Upper lobe of left lung (tissue), 6 donors: ENCODE results near the gene ARID5B. TPM values are rescaled to one million over a fixed set of nuclear protein-coding genes. Genes with fewer than 3 reads are reported as not detected.

ENCODE experiments used
- ATAC-seq, 2 donors: fragments of 200-7000 bp; cut with Tn5 transposase; one replicate each; pipeline ENCODE4 v1.9.1; 2022; ENCODE audit warnings: mild to moderate bottlenecking in 2 of 2, moderate library complexity in 2 of 2; ENCODE audit not compliant: low FRiP score in 2 of 2
- DNase-seq, 2 donors: peaks; one replicate each; pipeline ENCODE4 v3.0.0-alpha.2; 2019 to 2020
- H3K27ac ChIP-seq, 4 donors: fragments of 200-600 bp; sonication (generic); one replicate each; pipeline ENCODE4 v1.5.1; 2016 to 2019
- H3K27me3 ChIP-seq, 4 donors: fragments of 200-600 bp; sonication (generic); one replicate each; pipeline ENCODE4 v1.5.1; 2017 to 2019
- H3K36me3 ChIP-seq, 4 donors: fragments of 200-600 bp; sonication (generic); one replicate each; pipeline ENCODE4 v1.5.1; 2016 to 2019
- H3K4me1 ChIP-seq, 4 donors: fragments of 200-600 bp; sonication (generic); one replicate each; pipeline ENCODE4 v1.5.1; 2018 to 2019
- H3K4me3 ChIP-seq, 4 donors: fragments of 200-600 bp; sonication (generic); one replicate each; pipeline ENCODE4 v1.5.1; 2017 to 2019; ENCODE audit warnings: mild to moderate bottlenecking in 2 of 4, moderate library complexity in 1 of 4
- H3K9me3 ChIP-seq, 4 donors: fragments of 200-600 bp; sonication (generic); one replicate each; pipeline ENCODE4 v1.5.1; 2018 to 2019
- CTCF ChIP-seq, 6 experiments: fragments of 450-650 bp in 4 of 6; fragments of 200-600 bp in 2 of 6; sonication (generic) in 2 of 6; IDR thresholded peaks; one replicate each; pipeline ENCODE4 v1.5.1; 2016 to 2019; ENCODE audit warnings: antibody characterized with exemption in 6 of 6
- EP300 ChIP-seq, 4 donors: sonication (generic); formaldehyde crosslinking; IDR thresholded peaks; one replicate each; pipeline ENCODE4 v1.5.1; 2017; ENCODE audit warnings: antibody characterized with exemption in 4 of 4, control low read depth in 2 of 4
- POLR2A ChIP-seq, 4 donors: fragments of 450-650 bp; IDR thresholded peaks; one replicate each; pipeline ENCODE4 v1.5.1; 2016 to 2017; ENCODE audit warnings: antibody characterized with exemption in 4 of 4, mild to moderate bottlenecking in 2 of 4
- POLR2AphosphoS5 ChIP-seq, 2 donors: sonication (generic); formaldehyde crosslinking; IDR thresholded peaks; one replicate each; pipeline ENCODE4 v1.5.1; 2017; ENCODE audit warnings: antibody characterized with exemption in 2 of 2
- WGBS, 2 donors: methylation state at CpG; one replicate each; pipeline ENCODE4 v1.1.5; 2017 to 2018; 5-methylcytosine and 5-hydroxymethylcytosine counted together
- total RNA-seq, 6 donors: library from RNA; depleted of rRNA in 4 of 6; stranded (reverse); fragments of >200 nt in 4 of 6; gene quantifications; one replicate each; pipeline versions ENCODE4 v1.1.0 to v1.2.1, GENCODE V29; 2016 to 2021
- donor health status: DM: no; HTN: no; CAD: no; lungs with moderate emphysema.
- donor health status: DM: no; HTN: yes; CAD: no; lungs with severe emphysema.

The ARID5B gene
- total RNA-seq, 6 donors from 2014 or later = 20.2 to 51.3 (median 28.4) TPM

DNA sequence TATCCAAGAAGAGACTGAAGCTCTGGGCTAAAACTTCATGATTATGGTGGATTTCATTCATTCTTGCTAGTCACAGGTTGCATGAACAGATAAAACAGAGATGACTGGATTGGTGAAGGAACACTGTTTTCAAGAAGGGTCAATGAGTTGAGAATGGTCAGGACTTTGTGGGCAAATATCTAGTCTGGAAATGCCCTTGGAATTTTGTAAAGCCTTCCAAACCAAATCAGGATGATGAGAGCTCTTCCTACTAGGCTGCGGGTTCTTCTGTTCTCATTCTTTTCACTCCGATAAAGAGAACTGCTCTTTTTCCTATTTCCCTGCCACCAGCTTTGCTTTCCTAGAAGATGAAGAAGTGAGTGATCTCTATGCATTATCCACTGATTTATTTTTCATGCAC lies 171.4 kb downstream of the ARID5B start:
- H3K4me3 ChIP-seq = no peak overlapping the region
- H3K27ac ChIP-seq = no peak overlapping the region
- DNase-seq = no peak
- WGBS, 2 donors = 86 to 89% methylated on average over 2 of the region's 2 CpGs
- no peak for ATAC-seq
- H3K36me3 ChIP-seq = peaks cover 0 to 41% (median 6%) of the 10 kb centered on the region in 4 donors
- no peaks in the 10 kb centered on the region for H3K9me3 ChIP-seq
- no peaks in the 10 kb centered on the region for H3K27me3 ChIP-seq
- H3K4me1 ChIP-seq = peaks cover 7 to 54% (median 21%) of the 10 kb centered on the region in 4 donors
- TF ChIP-seq CTCF (IDR thresholded peaks at IDR 0.05) (no peak), POLR2AphosphoS5 (IDR thresholded peaks at IDR 0.05) (no peak), EP300 (IDR thresholded peaks at IDR 0.05) (no peak), POLR2A (IDR thresholded peaks at IDR 0.05) (no peak)

GRCh38 chr10:62073429-62073828 lies 171.9 kb downstream of the ARID5B start:
- Histone ChIP-seq H3K4me1 (peaks cover 1 to 49% (median 18%) of the 10 kb centered on the region in 4 donors), H3K4me3 (no peak overlapping the region), H3K36me3 (peaks cover 0 to 41% (median 6%) of the 10 kb centered on the region in 4 donors), H3K9me3 (no peaks in the 10 kb centered on the region), H3K27ac (no peak overlapping the region), H3K27me3 (no peaks in the 10 kb centered on the region)
- ATAC-seq (no peak), DNase-seq (no peak)
- WGBS, 2 donors = 70 to 75% methylated on average over 3 of the region's 3 CpGs
- TF ChIP-seq EP300 (IDR thresholded peaks at IDR 0.05) (no peak), POLR2A (IDR thresholded peaks at IDR 0.05) (no peak), POLR2AphosphoS5 (IDR thresholded peaks at IDR 0.05) (no peak)

GRCh38 chr10:62075414-62075813 lies 173.9 kb downstream of the ARID5B start:
- no peak for ATAC-seq
- WGBS, 2 donors = 83 to 90% methylated on average over 11 of the region's 11 CpGs

GRCh38 chr10:62075912-62076311 lies 174.4 kb downstream of the ARID5B start:
- TF ChIP-seq EP300 (IDR thresholded peaks at IDR 0.05) (no peak), POLR2A (IDR thresholded peaks at IDR 0.05) (no peak), CTCF (IDR thresholded peaks at IDR 0.05) (no peak), POLR2AphosphoS5 (IDR thresholded peaks at IDR 0.05) (no peak)
- Histone ChIP-seq H3K27ac (peak overlapping the region; percentile 11 to 55 (median 46)), H3K27me3 (no peaks in the 10 kb centered on the region), H3K4me3 (no peak overlapping the region), H3K36me3 (peaks cover 0 to 28% (median 6%) of the 10 kb centered on the region in 4 donors), H3K9me3 (no peaks in the 10 kb centered on the region), H3K4me1 (peaks cover under 1 to 43% (median 14%) of the 10 kb centered on the region in 4 donors)
- no peak for DNase-seq
- no peak for ATAC-seq
- WGBS, 2 donors = 76 to 87% methylated on average over 7 to 8 of the region's 8 CpGs

More at GRCh38 chr10:62075414-62075813, 173.9 kb downstream of the ARID5B start:
- no peaks in the 10 kb centered on the region for H3K27me3 ChIP-seq
- TF ChIP-seq CTCF (IDR thresholded peaks at IDR 0.05) = no peak
- no peak for TF ChIP-seq EP300 (IDR thresholded peaks at IDR 0.05)
- no peak for TF ChIP-seq POLR2AphosphoS5 (IDR thresholded peaks at IDR 0.05)
- no peak for TF ChIP-seq POLR2A (IDR thresholded peaks at IDR 0.05)
- no peak overlapping the region for H3K4me3 ChIP-seq
- peak overlapping the region in 3 of 4 donors; percentile 11 to 55 (median 51) for H3K27ac ChIP-seq
- peaks cover 0 to 33% (median 6%) of the 10 kb centered on the region in 4 donors for H3K36me3 ChIP-seq
- H3K4me1 ChIP-seq = peaks cover 0 to 38% (median 13%) of the 10 kb centered on the region in 4 donors
- no peaks in the 10 kb centered on the region for H3K9me3 ChIP-seq
- DNase-seq = no peak

DNA sequence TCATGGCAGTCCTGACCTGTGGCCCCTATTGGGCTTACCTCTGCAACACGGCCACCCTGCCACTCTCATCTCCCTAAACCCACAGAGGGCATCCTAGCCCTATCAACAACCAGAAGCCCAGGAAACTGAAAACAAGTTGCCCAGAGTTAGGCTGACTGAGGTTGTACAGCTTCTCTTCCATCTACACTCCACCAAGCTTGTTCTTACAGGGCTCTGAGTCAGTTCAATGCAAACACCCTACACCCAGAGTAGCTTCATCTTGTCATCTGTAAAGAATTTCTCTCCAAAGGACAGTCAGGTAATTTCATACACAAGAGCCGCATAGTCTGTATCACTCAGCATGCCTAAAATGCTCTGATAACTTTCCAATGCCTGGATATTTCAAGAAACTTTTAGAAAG lies 175.4 kb downstream of the ARID5B start:
- no peak for DNase-seq
- WGBS, 2 donors = 56 to 66% methylated on average over 2 of the region's 2 CpGs

More for the DNA sequence above, 175.4 kb downstream of the ARID5B start:
- Histone ChIP-seq H3K9me3 (no peaks in the 10 kb centered on the region), H3K36me3 (peaks cover 0 to 22% (median 6%) of the 10 kb centered on the region in 4 donors), H3K4me3 (no peak overlapping the region), H3K27ac (peak overlapping the region; percentile 23 to 68 (median 48)), H3K27me3 (no peaks in the 10 kb centered on the region), H3K4me1 (peaks cover 10 to 53% (median 24%) of the 10 kb centered on the region in 4 donors)
- peak in 1 of 2 donors; percentile 33 for ATAC-seq
- no peak for TF ChIP-seq CTCF (IDR thresholded peaks at IDR 0.05)
- TF ChIP-seq EP300 (IDR thresholded peaks at IDR 0.05) = no peak
- TF ChIP-seq POLR2A (IDR thresholded peaks at IDR 0.05) = no peak
- no peak for TF ChIP-seq POLR2AphosphoS5 (IDR thresholded peaks at IDR 0.05)
